Keratinocyte (primary cell): ENCODE data around the gene ARHGAP10. TPM values are rescaled to one million over a fixed set of nuclear protein-coding genes. Genes with fewer than 3 reads are reported as not detected.

Experiments
- DNase-seq: peaks from one replicate; pipeline ENCODE4 v3.0.0-alpha.2; 2011; ENCODE audit warnings: low read depth, missing footprints, low spot score
- FAIRE-seq: peaks from 2 replicates; lab custom pipeline; 2011; peaks lifted over from hg19 to GRCh38; lab: Jason Lieb, UNC
- H2AFZ ChIP-seq: 2 replicates; pipeline ENCODE4 v1.6.0; 2012; ENCODE audit warnings: low read length, control low read depth, inconsistent platforms; ENCODE audit not compliant: control insufficient read depth
- H3K27ac ChIP-seq: 2 replicates; pipeline ENCODE4 v1.5.1; 2011; ENCODE audit warnings: low read length; ENCODE audit not compliant: control insufficient read depth, insufficient read depth
- H3K27me3 ChIP-seq: 3 replicates; pipeline ENCODE4 v1.6.0; 2011; ENCODE audit warnings: low read length; ENCODE audit not compliant: control insufficient read depth, insufficient read depth; ENCODE audit errors: extremely low read depth
- H3K36me3 ChIP-seq, 2 experiments: 2 replicates in 1 of 2; 3 replicates in 1 of 2; pipeline ENCODE4 v1.5.1; 2011; ENCODE audit warnings: low read length in 2 of 2, mild to moderate bottlenecking in 1 of 2; ENCODE audit not compliant: control insufficient read depth in 2 of 2, insufficient read depth in 2 of 2; ENCODE audit errors: extremely low read depth in 1 of 2
- H3K4me1 ChIP-seq: 3 replicates; pipeline ENCODE4 v1.5.1; 2011; ENCODE audit warnings: low read length; ENCODE audit not compliant: control insufficient read depth, insufficient read depth; ENCODE audit errors: extremely low read depth
- H3K4me2 ChIP-seq: 3 replicates; pipeline ENCODE4 v1.6.0; 2011; ENCODE audit warnings: low read depth, low read length; ENCODE audit not compliant: control insufficient read depth, insufficient read depth; ENCODE audit errors: extremely low read depth
- H3K4me3 ChIP-seq, 3 experiments: fragments of 200-600 bp in 1 of 3; sonication (generic) in 1 of 3; 2 replicates in 2 of 3; 3 replicates in 1 of 3; pipeline ENCODE4 v1.5.1; 2011 to 2016; ENCODE audit warnings: low read length in 3 of 3, mild to moderate bottlenecking in 3 of 3, control low read depth in 2 of 3, inconsistent platforms in 1 of 3, low read depth in 1 of 3, mixed read lengths in 1 of 3, mixed run types in 1 of 3, moderate library complexity in 1 of 3; ENCODE audit not compliant: control insufficient read depth in 2 of 3, insufficient read depth in 2 of 3; ENCODE audit errors: extremely low read depth in 1 of 3
- H3K79me2 ChIP-seq: 2 replicates; pipeline ENCODE4 v1.6.0; 2012; ENCODE audit warnings: low read length; ENCODE audit not compliant: control insufficient read depth, insufficient read depth
- H3K9ac ChIP-seq: 3 replicates; pipeline ENCODE4 v1.6.0; 2011; ENCODE audit warnings: low read length; ENCODE audit not compliant: control insufficient read depth, insufficient read depth; ENCODE audit errors: extremely low read depth
- H3K9me1 ChIP-seq: 3 replicates; pipeline ENCODE4 v1.6.0; 2011; ENCODE audit warnings: low read length; ENCODE audit not compliant: control insufficient read depth, insufficient read depth; ENCODE audit errors: extremely low read depth
- H3K9me3 ChIP-seq: 2 replicates; pipeline ENCODE4 v1.5.1; 2012; ENCODE audit warnings: low read depth, low read length; ENCODE audit not compliant: control insufficient read depth
- H4K20me1 ChIP-seq: 3 replicates; pipeline ENCODE4 v1.6.0; 2011; ENCODE audit warnings: low read length; ENCODE audit not compliant: control insufficient read depth, insufficient read depth; ENCODE audit errors: extremely low read depth
- EZH2 ChIP-seq: IDR thresholded peaks from one replicate; pipeline ENCODE4 v1.6.1; 2012; ENCODE audit warnings: inconsistent platforms, mild to moderate bottlenecking, low read length, moderate library complexity
- dilution Hi-C: fragments of 300-500 bp; cut with MboI; formaldehyde crosslinking; loops from one replicate; pipeline ENCODE4 v1.7.0; 2020; ENCODE audit warnings: low sequenced_read_pairs; ENCODE audit not compliant: extremely low pct_ligation_motif_present
- polyA plus RNA-seq, 5 experiments: library from polyadenylated mRNA; depleted of rRNA in 3 of 5; stranded (reverse) in 3 of 5; stranded (forward) in 1 of 5; unstranded in 1 of 5; fragments of >200 nt; gene quantifications; 1 replicate in 1 of 5; 2 replicates in 3 of 5; 3 replicates in 1 of 5; pipeline versions ENCODE4 v1.2.1 to v1.2.3, GENCODE V29; 2011 to 2012; ENCODE audit warnings: missing spikeins in 2 of 5, low read depth in 1 of 5, low replicate concordance in 1 of 5
- TF ChIP-seq, protein P1 (sequence below), 3 experiments: IDR thresholded peaks in 1 of 3; conservative IDR thresholded peaks in 1 of 3; optimal IDR thresholded peaks in 1 of 3; 2 replicates in 2 of 3; 3 replicates in 1 of 3; pipeline versions ENCODE3 to v1.5.1; 2011; ENCODE audit warnings: low read length in 3 of 3, mild to moderate bottlenecking in 3 of 3, moderate library complexity in 2 of 3, control low read depth in 1 of 3, inconsistent platforms in 1 of 3; ENCODE audit not compliant: insufficient read depth in 2 of 3; ENCODE audit errors: extremely low read depth in 1 of 3

Gene ARHGAP10
- polyA plus RNA-seq, 1 donor (not counting 4 experiments of a cell fraction or from before 2014, with no cell fraction given), result 18.7 TPM

DNA sequence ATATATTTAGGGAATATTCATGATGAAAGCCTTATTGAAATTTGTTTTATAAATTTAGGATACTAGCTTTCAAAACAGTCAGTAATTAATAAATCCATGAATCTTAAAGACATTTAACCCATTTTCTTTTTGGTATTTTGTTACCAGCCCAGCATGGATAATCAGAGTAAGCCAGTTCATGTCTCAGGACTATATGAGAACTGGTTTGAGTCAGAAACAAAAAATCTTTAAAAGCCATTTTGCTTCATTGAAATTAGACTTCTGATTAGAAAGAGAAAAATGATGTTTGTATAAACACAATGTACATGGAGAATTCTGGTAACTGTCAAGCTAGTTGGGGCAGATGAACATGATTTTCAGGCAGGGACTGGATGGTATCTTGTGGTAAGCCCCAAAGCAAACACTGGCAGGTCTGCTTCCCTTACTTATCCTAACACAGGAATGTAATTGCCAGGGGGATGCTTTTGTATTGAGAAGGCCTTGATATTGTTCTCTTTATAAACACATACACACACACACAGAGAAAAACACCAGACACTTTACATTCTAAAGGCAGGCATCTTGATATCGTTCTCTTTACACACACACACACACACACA lies 9.4 kb downstream of the ARHGAP10 start:
- H3K27me3 ChIP-seq, result no peaks in the 10 kb centered on the region
- H3K27ac ChIP-seq, result no peak overlapping the region
- H3K79me2 ChIP-seq, result peaks cover 86% of the 10 kb centered on the region
- H3K9me1 ChIP-seq, result peaks cover 3% of the 10 kb centered on the region
- H3K9me3 ChIP-seq, result no peaks in the 10 kb centered on the region
- H3K9ac ChIP-seq, result no peak overlapping the region
- DNase-seq, result no peak
- no peaks in the 10 kb centered on the region for H4K20me1 ChIP-seq
- no peak for FAIRE-seq
- H3K4me2 ChIP-seq, result no peak overlapping the region
- dilution Hi-C loops, result no loop called here
- no peak overlapping the region for H3K4me3 ChIP-seq
- no peak for TF ChIP-seq EZH2
- TF ChIP-seq, protein P1, sequence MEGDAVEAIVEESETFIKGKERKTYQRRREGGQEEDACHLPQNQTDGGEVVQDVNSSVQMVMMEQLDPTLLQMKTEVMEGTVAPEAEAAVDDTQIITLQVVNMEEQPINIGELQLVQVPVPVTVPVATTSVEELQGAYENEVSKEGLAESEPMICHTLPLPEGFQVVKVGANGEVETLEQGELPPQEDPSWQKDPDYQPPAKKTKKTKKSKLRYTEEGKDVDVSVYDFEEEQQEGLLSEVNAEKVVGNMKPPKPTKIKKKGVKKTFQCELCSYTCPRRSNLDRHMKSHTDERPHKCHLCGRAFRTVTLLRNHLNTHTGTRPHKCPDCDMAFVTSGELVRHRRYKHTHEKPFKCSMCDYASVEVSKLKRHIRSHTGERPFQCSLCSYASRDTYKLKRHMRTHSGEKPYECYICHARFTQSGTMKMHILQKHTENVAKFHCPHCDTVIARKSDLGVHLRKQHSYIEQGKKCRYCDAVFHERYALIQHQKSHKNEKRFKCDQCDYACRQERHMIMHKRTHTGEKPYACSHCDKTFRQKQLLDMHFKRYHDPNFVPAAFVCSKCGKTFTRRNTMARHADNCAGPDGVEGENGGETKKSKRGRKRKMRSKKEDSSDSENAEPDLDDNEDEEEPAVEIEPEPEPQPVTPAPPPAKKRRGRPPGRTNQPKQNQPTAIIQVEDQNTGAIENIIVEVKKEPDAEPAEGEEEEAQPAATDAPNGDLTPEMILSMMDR (optimal IDR thresholded peaks at IDR 0.05 in 1 of 3, IDR thresholded peaks at IDR 0.05 in 1 of 3, conservative IDR thresholded peaks at IDR 0.05 in 1 of 3; ENCODE audit: extremely low read depth in 1 of 3, insufficient read depth in 2 of 3, low read length in 3 of 3), result no peak
- H3K4me1 ChIP-seq, result peaks cover 18% of the 10 kb centered on the region
- no peak overlapping the region for H2AFZ ChIP-seq
- no peaks in the 10 kb centered on the region for H3K36me3 ChIP-seq

DNA sequence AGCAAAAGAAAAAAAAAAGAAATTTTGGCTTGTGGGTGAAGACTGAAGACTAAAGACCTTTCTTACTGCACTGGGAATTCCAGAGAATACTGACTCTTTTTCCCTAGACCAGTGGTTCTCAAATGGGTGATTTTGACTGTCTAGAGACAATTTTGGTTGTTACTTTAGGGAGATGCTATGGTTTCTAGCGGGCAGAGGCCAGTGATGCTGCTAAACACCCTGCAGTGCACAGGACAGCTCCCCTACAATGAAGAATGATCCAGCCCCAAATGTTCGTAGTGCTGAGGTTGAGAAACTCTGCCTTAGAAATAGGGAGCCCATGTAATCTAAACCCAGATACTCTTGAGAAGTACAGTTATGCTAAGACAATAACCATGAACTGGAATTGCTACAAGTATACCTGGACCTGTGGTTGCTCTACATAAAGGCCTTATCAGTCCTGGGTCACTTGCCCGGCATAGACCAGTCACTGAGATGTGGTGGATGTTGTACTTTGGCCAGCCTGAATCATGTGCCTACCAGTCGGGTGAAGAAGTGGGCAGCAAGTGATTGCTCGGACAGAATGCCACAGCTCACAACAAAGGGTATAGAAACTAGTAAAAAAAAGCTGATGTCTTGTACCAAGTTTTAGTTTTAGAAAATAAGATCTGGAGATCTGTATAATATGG lies 16.0 kb downstream of the ARHGAP10 start:
- Histone ChIP-seq H3K79me2 (peaks cover 78% of the 10 kb centered on the region), H4K20me1 (no peaks in the 10 kb centered on the region), H3K4me1 (no peaks in the 10 kb centered on the region), H3K9ac (no peak overlapping the region), H3K9me3 (no peaks in the 10 kb centered on the region), H3K36me3 (peaks cover 0 to 1% of the 10 kb centered on the region in 2 experiments), H3K4me3 (no peak overlapping the region), H3K4me2 (no peak overlapping the region), H3K27me3 (no peaks in the 10 kb centered on the region), H2AFZ (no peak overlapping the region), H3K27ac (no peak overlapping the region), H3K9me1 (no peaks in the 10 kb centered on the region)
- no peak for DNase-seq
- FAIRE-seq, result no peak
- dilution Hi-C loops, result no loop called here
- TF ChIP-seq, protein P1 (optimal IDR thresholded peaks at IDR 0.05 in 1 of 3, IDR thresholded peaks at IDR 0.05 in 1 of 3, conservative IDR thresholded peaks at IDR 0.05 in 1 of 3; ENCODE audit: extremely low read depth in 1 of 3, insufficient read depth in 2 of 3, low read length in 3 of 3), result no peak
- no peak for TF ChIP-seq EZH2
